Melanocyte of skin (primary cell): Measurements from ENCODE around the gene CA5B. TPM values are rescaled to one million over a fixed set of nuclear protein-coding genes. Genes with fewer than 3 reads are reported as not detected.

Experiments
- small RNA-seq, 2 donors: library from RNA; depleted of rRNA; stranded (forward); fragments of <200 nt; gene quantifications; one replicate each; pipeline ENCODE3, GENCODE V24; 2012
- total RNA-seq, 2 donors: library from RNA; depleted of rRNA; stranded (reverse); fragments of >200 nt; gene quantifications; 2 replicates each; pipeline ENCODE4 v1.2.3, GENCODE V29; 2012

The CA5B gene, protein sequence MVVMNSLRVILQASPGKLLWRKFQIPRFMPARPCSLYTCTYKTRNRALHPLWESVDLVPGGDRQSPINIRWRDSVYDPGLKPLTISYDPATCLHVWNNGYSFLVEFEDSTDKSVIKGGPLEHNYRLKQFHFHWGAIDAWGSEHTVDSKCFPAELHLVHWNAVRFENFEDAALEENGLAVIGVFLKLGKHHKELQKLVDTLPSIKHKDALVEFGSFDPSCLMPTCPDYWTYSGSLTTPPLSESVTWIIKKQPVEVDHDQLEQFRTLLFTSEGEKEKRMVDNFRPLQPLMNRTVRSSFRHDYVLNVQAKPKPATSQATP
- 10 to 100 TPM in 1 of 2 donors, 1 to 10 TPM in 1; 7.3 to 10.7 TPM for total RNA-seq

GRCh38 chrX:15737959-15738902 lies at the start of gene CA5B:
CA5B (plus strand) TSS chrX:15738270; CDS start chrX:15750024, 11,754 bp downstream.

DNA sequence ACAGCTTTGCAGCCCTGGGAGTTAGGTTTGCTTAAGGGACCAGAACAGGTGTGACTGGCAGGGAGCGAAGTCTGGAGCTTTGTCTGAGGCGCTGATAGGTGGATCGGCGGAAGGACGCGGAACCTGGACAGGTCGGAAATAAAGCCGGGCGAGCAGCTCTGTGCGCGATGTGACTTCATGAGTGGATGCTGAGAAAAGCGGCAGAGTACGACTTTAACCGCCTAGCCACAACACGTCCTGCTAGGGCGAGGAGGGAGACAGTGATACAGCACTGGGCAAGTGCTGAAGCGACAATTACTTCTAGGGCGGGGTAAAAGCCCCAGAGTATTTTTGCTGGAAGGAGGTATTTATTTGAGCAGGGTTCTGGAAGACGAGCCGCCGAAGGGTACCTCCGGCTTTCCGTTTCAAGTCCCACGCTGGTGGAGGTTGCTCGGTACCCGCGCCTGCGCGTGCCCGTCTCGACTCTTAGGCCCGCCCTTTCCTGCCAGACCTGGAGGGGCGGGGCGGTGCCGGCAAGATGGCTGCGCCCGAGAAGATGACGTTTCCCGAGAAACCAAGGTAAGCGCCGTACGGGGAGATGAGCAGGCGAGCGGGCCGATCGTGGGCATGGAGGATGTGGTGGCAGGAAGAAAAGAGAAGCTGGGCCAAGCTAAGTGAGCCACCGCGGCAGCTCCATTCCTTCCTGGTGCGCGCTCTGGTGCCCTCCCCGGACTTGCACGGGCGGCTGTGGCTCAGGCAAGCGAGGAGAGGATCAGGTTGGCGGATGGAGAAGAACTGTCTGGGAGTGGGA lies 52.1 kb downstream of the CA5B start, which contains the start of gene ZRSR2:
Gene ZRSR2, plus strand, starts transcription at position 506 of the 790 bp plus-strand sequence. Its CDS starts 12 bp downstream, at position 518.

Small RNAs within 50 kb of the gene (small RNA-seq; reads per million reads assigned to genes)
- 0 reads per million in 2 donors for gene RF00409

Other genes starting within 250 kb of the CA5B start
- 100 to 1,000 TPM; 166 to 193 TPM for gene PIR, start 244.9 kb upstream of the CA5B start, total RNA-seq
- gene BMX, start 237.5 kb upstream of the CA5B start, total RNA-seq = under 1 TPM in 1 of 2 donors, not detected in 1; 0.34 TPM
- not detected for gene ACE2, start 137.3 kb upstream of the CA5B start, total RNA-seq
- gene CLTRN, start 73.5 kb upstream of the CA5B start, total RNA-seq = under 1 TPM in 1 of 2 donors, not detected in 1; 0.34 TPM
- 1 to 10 TPM; 1.7 to 3.4 TPM for gene ZRSR2, start 52.2 kb downstream of the CA5B start, total RNA-seq
- gene AP1S2, start 116.5 kb downstream of the CA5B start, total RNA-seq = 100 to 1,000 TPM; 147 to 220 TPM